Measurements from ENCODE around the gene EHBP1.

GRCh38 chr2:62947403-62947802 lies 241.9 kb downstream of the EHBP1 start:
- no peak for TF ChIP-seq CTCF (IDR thresholded peaks at IDR 0.05)
- no peak for TF ChIP-seq POLR2A (IDR thresholded peaks at IDR 0.05)
